Right ventricle myocardium inferior (tissue), 1 donor: ENCODE measurements around the gene FIS1. TPM values are rescaled to one million over a fixed set of nuclear protein-coding genes. Genes with fewer than 3 reads are reported as not detected.

Source experiments
- ATAC-seq: fragments of 200-7000 bp; cut with Tn5 transposase; one replicate; pipeline ENCODE4 v1.9.1; 2020; ENCODE audit warnings: mild to moderate bottlenecking, moderate library complexity
- DNase-seq: peaks from one replicate; pipeline ENCODE4 v3.0.0; 2021; ENCODE audit errors: missing footprints
- intact Hi-C: fragments of 100-400 bp; cut with DNase I; formaldehyde crosslinking; loops from one replicate; pipeline ENCODE4 v1.11.0; 2022
- total RNA-seq: library from RNA; stranded (reverse); fragmentation: NEBNext Ultra II Directional; extraction: Animal tissue kit (Norgen Biotek cat#: 25700); gene quantifications from one replicate; pipeline ENCODE4 v1.2.1, GENCODE V29; 2021
- donor health status: DM: no; HTN: yes; CAD: no; lungs with severe emphysema.

FIS1 gene
- total RNA-seq, 1 donor from 2014 or later, result 331 TPM

DNA sequence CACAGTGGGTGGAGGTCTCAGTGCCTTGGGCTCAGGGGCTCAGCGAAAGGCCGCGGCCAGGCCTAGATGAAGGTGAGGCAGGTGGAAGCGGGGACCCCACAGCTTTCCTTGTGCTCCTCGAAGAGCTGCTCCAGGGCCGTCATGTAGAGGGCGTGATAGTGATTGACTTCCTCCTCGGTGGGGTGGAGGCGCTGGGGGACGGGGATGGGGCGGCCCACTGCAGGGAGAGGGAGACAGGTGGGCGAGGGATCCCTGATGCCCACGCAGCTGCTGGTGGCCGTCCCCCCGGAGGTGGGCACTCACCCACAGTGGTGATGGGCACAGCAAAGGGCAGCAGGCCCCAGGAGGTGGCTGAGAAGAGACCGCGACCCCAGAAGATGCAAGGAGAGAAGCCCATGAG is 49.0 kb downstream of the FIS1 start:
- intact Hi-C loops, result no loop called here
- ATAC-seq, result no peak
- no peak for DNase-seq

Other genes with a start within 250 kb of the FIS1 start
- not detected for gene MUC17, start 225.0 kb downstream of the FIS1 start, total RNA-seq
- gene TRIM56, start 159.6 kb downstream of the FIS1 start, total RNA-seq, result 21.0 TPM
- gene SERPINE1, start 118.0 kb downstream of the FIS1 start, total RNA-seq, result 1.6 TPM
- 12.8 TPM for gene AP1S1, start 90.6 kb downstream of the FIS1 start, total RNA-seq
- not detected for gene VGF, start 79.5 kb downstream of the FIS1 start, total RNA-seq
- gene NAT16, start 64.8 kb downstream of the FIS1 start, total RNA-seq, result not detected
- not detected for gene MOGAT3, start 44.0 kb downstream of the FIS1 start, total RNA-seq
- gene PLOD3, start 27.5 kb downstream of the FIS1 start, total RNA-seq, result 41.7 TPM
- 57.5 TPM for gene ZNHIT1, start 26.9 kb downstream of the FIS1 start, total RNA-seq
- 2.5 TPM for gene CLDN15, start 7.3 kb downstream of the FIS1 start, total RNA-seq
- 26.5 TPM for gene IFT22, start 76.7 kb upstream of the FIS1 start, total RNA-seq
- not detected for gene COL26A1, start 117.8 kb upstream of the FIS1 start, total RNA-seq